ENCODE results near the gene IQSEC1.

Gene IQSEC1

DNA sequence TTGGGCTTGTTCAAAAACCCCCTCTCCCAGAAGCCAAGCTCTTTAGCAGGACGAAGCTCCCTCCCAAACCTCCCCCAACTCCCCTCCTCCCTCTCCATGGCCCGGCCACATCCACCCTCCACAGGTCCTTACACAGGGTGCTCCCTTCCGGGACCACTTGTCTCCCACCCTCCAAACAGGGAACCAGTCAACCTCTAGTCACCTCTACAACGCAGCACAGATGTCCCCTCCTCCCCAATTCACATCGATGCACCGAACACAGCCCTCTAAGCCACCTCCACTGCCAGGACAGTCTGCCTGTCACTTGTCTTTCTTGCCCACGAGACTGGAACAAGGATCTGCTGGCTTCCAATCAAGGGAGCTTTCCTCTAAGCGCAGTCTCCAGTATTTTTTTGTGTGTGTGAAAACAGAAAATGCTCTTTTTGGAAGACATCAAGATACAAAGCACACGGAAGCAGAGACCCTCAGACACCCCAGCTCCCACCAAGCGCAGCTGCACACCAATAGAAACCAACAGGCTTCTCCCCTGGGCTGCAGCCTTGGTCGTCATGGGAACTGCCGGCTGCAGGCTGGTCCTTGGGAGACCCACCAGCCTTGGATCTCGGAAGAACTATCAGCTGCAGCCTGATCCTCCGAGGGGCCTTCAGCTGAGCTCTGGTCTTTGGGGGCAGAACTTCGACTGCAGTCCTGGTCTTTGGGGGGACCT, 26.5 kb downstream of the IQSEC1 start:
- no peak for FAIRE-seq

- no peak for FAIRE-seq
Measured at GRCh38 chr3:13045904-13046568, 27.2 kb downstream of the IQSEC1 start.

DNA sequence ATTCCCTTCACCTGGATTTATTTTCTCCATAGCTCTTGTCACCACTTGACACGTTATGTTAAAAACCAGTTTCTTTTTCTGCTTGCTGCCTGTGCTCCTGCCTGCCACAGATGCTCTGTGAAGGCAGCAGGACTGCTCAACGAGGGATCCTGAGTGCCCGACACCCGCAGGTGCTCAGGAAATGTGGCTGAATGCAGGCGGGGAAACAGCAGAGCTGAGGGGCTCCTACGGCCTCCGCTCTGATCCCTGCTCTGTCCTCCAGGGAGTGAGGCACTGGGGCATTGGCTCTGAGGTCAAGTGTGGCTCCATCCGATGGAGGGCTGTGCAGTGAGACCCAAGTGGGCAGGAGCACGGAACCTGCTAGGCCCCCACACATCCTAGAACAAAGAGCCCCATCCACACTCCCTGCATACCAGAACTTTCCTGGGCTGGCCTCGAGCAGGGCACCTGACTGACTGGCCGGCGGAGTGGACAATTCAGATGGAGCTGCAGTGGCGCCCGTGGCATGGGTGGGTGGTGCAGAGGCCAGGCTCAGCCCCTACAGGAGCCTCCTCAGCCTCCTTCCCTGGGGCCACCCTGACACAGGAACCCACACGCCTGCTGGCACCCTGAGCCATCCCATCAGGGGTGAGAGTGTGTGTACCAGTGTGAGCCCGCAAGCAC, 27.9 kb downstream of the IQSEC1 start:
- no peak for FAIRE-seq

- no peak for FAIRE-seq
Measured at GRCh38 chr3:13044496-13045240, 28.6 kb downstream of the IQSEC1 start.

DNA sequence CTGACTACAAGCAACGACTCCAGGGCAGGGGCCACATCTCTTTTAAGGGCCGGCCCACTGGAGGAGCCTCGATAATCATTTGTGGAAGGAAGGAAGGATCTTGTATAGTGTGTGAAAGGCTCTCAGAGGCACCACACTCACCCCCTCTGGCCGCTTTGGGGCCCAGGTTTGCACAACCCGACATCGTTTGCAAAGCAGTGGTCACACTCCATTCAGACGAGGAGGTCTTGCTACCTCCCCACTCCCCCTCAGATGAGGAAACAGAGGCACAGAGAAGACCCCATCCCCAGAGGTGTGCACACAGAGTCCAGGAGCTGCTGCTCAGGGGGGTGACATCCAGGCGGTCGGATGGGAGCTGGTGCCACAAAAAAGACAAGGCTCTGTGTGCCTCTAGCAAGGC, 29.6 kb downstream of the IQSEC1 start:
- FAIRE-seq: no peak

DNA sequence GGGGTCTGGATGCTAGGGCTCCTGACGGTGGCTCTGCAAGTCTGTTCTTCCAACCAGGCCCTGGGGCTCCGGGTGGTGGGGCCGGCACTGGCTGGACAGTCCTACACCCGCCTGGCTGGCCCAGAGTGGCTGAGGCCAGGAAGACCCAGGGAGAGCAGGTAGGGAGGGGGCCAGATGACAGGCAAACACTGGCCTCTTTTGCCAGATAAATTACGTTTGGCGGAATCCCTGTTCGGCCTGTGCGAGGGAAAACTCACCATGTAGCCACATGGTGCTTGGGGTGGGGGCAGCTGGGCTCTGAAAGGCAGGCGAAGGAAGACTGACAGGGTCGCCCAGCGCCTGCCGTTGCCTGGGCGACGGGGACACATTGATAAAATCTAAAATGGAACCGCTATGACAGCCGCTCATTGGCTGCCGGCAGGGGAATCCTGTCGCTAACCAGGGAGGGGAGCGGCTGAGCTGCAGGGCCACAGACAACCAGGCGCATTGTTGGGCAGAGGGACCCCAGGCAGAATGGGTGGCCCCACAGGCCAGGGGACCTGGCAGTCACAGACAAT, 30.4 kb downstream of the IQSEC1 start:
- no peak for FAIRE-seq

- FAIRE-seq: no peak
Measured at GRCh38 chr3:13042127-13042701, 31.0 kb downstream of the IQSEC1 start.

DNA sequence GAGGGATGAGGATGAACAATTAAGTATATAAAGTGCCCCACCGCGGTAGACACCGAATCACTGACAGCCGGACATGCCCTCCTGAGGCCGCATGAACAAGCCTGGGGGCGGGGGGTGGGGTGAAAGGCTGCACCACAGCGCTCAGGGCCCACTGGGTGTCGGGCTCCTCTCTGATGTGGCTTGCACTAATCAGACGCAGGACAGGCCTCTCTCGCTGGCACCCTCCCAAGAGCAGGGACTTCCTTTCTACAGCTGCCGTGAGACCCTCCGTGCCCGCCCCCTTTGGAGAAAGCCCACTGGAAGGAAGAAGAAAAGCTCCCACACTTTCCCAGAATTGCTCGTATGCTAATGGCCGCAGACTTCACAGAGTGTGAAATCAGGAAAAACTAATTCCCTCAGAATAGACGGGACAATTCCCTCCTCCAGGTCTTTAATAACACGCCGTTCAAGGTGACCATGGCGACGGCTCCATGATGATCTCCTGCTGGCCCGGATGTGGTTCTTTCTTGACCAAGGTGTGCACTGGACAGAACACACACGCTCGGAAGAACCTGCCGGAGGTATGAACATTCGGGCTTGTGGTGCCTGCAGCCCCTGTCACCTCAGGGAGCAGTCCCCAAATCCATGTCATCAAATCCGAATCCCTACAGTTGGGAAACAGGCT, 32.0 kb downstream of the IQSEC1 start:
- no peak for FAIRE-seq

DNA sequence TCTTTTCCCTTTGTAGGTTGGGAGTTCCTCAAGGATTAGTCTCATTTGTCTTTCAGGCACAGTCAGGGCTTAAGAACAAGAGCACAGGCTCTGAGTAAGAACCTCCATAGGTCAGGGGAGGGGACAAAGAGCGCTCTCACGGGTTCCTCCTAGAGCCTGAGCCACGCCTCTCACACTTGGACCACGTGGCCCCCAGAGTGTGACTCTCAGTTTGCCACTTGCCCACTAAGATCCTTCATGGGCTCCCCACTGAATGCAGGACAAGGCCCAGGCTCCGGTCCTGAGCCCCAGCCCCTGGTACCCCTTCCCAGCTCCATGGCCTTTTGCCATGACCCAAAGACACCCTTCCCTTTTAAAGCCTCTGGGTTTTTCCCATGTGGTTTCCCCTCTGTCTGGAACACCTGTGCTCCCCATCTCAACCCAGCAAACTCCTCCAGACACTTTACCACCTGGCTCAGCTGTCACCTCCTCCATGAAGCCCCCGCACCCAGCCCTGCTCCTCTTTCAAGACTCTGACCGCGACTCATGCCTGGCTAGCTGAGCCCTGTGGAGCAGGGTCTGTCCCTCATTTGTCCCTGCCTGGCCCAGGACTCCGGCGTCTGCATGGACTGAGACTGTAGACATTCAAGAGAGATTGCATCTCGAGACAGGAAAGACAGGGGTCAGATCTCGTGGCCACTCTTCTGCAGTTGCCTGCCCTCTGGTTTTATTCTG, 32.7 kb downstream of the IQSEC1 start:
- no peak for FAIRE-seq

GRCh38 chr3:13039213-13039896, 33.9 kb downstream of the IQSEC1 start:
- no peak for FAIRE-seq

DNA sequence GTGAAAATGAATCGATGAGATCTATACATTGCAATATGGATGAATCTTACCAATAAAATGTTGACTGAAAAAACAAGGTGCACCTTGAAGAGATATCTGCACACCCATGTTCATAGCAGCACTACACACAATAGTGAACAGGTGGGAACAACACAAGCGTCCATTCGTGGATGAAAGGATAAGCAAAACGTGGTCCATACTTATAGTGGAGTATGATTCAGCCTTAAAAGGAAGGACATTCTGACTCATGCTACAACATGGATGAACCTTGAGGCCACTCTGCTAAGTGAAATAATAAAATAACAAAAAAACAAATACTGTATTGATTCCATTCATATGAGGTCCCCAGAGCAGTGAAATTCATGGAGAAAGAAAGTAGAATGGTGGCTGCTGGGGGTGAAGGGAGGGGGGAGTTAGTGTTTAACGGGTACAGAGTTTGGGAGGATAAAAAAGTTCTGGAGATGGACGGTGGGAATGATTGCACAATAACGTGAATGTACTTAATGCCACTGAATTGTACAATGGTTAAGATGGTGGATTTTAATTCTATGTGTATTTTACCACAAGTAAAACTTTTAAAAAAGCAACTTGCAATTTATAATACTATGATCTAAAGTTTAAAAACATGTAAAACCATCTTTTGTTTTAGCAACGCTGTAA, 35.6 kb downstream of the IQSEC1 start:
- no peak for FAIRE-seq

DNA sequence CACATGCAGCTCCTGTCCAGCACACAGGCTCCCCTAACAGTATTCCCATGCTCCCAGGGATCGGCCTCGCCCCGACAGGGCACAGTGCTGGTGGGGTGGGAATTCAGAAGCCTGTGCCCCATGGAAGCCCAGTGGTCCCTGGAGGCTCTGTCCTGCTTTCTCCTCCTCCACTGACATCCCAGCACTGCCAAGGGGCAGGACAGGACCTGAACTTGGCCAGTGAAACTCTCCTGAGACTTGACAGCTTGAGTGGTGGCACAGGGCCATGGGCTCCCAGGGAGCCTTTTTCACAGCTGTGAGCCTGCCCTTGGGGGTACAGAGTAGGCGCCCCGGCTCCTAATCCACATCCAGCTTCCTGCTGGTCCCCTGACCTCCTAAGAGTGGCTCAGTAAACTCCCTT, 38.4 kb downstream of the IQSEC1 start:
- FAIRE-seq: no peak

GRCh38 chr3:13034109-13034800, 39.0 kb downstream of the IQSEC1 start:
- FAIRE-seq: no peak

DNA sequence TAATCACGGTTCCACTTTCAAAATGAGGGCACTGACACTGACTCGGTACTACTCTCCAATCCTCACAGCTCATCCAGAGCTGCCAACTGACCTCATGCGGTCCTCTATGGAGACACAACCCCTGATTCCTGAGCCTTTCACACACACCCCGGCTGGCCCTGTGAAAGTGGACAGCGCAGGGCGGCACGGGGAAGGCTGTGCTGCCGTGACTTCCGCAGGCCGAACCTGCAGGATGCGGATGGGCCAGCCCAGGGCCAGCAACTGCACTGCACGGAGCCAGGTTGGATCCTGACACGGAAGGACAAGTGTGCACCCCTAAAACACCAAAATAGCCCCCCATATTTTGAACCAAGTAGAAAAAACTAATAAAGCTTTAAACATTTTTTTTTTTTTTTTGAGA, 41.0 kb downstream of the IQSEC1 start:
- FAIRE-seq: no peak

- FAIRE-seq: no peak
Measured at GRCh38 chr3:13031621-13032020, 41.6 kb downstream of the IQSEC1 start.

DNA sequence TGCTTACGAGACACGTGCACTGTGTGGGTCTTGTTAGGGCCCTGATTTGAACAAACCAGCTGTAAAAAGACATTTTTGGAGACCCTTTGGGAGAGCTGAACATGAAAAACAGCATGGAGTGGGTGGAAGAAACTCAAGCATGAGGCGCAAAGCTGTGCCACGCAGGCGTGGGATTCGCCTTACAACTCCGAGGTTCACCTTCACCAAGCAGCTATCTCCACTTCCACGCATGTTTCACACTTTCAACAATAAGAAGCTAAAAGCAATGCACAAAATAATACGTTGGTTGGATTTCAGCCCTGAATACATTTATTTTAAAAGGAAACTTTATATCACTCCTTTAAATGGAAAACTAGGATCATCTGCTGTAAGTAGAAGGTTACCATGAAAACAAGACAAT, 42.5 kb downstream of the IQSEC1 start:
- FAIRE-seq: no peak

DNA sequence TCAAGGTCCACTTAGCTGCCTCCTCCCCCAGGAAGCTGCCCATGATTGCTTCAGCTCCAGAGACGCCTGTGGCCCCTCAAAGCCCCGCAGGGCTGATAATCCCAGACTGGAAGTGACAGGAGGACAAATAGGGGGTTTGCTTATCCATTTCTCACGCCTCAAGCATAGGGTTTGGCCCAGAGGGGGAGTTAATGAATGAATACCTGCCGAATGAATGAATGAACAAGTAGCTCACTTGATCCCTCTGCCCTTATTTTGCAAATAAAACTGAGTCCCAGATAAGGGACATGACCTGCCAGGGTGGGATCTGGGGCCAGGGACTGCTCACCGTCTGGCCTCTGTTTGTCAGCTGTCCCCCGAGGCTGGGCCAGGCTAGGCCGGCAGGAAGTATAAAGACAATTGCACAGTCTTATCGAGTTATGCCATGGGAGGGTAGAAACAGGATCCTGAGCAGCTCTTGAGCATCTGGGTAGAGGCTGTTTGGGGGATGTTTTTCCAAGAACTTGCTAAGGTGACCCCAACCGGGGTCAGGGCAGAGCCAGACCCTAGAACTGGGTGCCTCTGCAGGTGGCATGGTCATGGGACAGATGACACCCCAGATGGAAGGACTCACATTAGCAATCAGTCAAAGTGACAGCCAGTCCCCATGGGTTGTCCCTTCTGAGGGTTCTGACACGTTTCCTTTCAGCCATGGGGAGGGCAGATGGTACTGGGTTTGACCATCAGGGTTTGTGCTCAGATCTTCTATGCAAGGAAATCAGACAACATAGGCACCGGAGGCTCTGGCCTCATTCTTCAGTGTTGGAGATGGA, 45.0 kb downstream of the IQSEC1 start:
- FAIRE-seq: no peak

DNA sequence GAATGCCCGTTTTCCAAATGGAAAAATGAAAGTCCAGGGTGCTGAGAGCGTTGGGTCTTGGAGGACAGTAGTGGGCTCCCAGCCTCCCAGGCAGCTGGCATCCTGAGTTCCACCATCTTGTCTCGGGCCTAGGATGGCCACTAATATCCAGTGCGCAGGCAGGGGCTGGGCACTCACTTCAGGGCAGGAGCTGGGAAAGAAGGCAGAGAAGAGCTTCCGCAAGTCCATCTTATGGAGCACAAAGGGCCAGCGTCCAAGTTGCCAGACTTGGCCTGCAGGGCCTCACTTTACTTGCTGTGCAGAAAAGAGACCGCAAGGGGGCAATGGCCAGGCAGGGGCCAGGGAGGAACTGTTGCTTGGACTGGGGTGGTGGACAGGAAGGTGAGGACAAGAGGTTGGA, 46.1 kb downstream of the IQSEC1 start:
- no peak for FAIRE-seq

DNA sequence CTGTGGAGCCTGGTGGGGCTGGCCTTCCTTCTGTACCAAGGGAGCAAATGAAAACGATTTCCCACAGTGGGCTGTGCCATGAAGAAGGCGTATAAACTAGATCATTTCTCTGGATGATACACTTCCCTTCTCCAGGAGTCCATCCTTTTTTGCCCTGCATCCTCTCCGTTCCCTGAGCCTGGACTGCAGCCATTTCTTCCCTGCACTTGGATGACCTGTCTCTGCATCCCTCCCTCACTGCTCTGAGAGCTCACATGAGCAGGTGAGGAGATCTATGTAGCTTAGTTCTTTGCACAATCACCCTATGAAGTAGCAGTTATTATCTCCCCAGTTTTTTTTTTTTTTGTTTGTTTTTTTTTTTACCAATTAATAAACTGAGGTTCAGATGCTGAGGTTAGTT, 46.7 kb downstream of the IQSEC1 start:
- FAIRE-seq: no peak

Data from colon (tissue), 2 donors.